Measurements from ENCODE around the gene PLPP3. TPM values are rescaled to one million over a fixed set of nuclear protein-coding genes. Genes with fewer than 3 reads are reported as not detected.

Gene PLPP3
- total and polyA plus RNA-seq, 2 of the 8 experiments (the other 6 are each of a cell fraction or from before 2014, with no cell fraction given) = 33.2 to 42.0 TPM

- CTCF ChIA-PET (ENCODE audit: partially characterized antibody) = interaction anchor here (1.0 kb wide), 1 partner anchor 98 kb away, joined by 3 read pairs; no protein-coding TSS in a partner anchor
- FAIRE-seq = no peak
- Histone ChIP-seq H3K27me3 (replicated peaks in 1 of 4; ENCODE audit: control insufficient read depth in 3 of 4, extremely low read depth in 1 of 4, insufficient read depth in 3 of 4, low read length in 3 of 4) (no peaks in the 10 kb centered on the region), H2AK5ac (ENCODE audit: low read depth, low read length) (no peak overlapping the region), H3K79me1 (ENCODE audit: low read depth, low read length) (peaks cover 10% of the 10 kb centered on the region), H3K14ac (ENCODE audit: insufficient read length) (no peak overlapping the region), H4K5ac (ENCODE audit: insufficient read length, low read depth, low read length) (no peak overlapping the region), H2AFZ (ENCODE audit: low read length) (no peak overlapping the region), H3K79me2 (ENCODE audit: control insufficient read depth in 1 of 2, insufficient read depth in 2 of 2, low read length in 2 of 2) (peaks cover 0 to 45% of the 10 kb centered on the region in 2 experiments; a peak in 3 of 4 replicates), H4K20me1 (replicated peaks in 1 of 2; ENCODE audit: control insufficient read depth in 1 of 2, insufficient read depth in 2 of 2, low read length in 2 of 2) (peaks cover 0 to 1% of the 10 kb centered on the region in 2 experiments), H3K4me1 (replicated peaks in 1 of 4; ENCODE audit: control insufficient read depth in 3 of 4, insufficient read depth in 4 of 4, low read length in 3 of 4) (no peaks in the 10 kb centered on the region; a peak in 1 of 7 replicates), H3K23ac (ENCODE audit: insufficient read length) (no peak overlapping the region), H3K9ac (replicated peaks in 1 of 4; ENCODE audit: extremely low read depth in 1 of 4, low read depth in 3 of 4, low read length in 3 of 4) (no peak overlapping the region), H2BK5ac (ENCODE audit: low read depth, low read length) (no peak overlapping the region), H2BK12ac (ENCODE audit: low read depth, low read length) (no peak overlapping the region), H3K18ac (ENCODE audit: extremely low read depth, low read length) (no peak overlapping the region), H3K9me3 (ENCODE audit: insufficient read depth in 2 of 2, low read depth in 1 of 2, low read length in 1 of 2) (no peaks in the 10 kb centered on the region), H4K8ac (ENCODE audit: extremely low read depth, insufficient read depth, low read length) (no peak overlapping the region), H2BK120ac (replicated peaks; ENCODE audit: low read depth, low read length) (no peak overlapping the region), H4K91ac (replicated peaks; ENCODE audit: insufficient read length, low read length) (no peak overlapping the region), H3K36me3 (ENCODE audit: control insufficient read depth in 2 of 4, insufficient read depth in 4 of 4, low read length in 3 of 4) (peaks cover 8 to 85% (median 26%) of the 10 kb centered on the region in 4 experiments; a peak in 6 of 8 replicates), H2BK20ac (ENCODE audit: low read length) (no peak overlapping the region; the same call in 1 of the 2 replicates), H3K4me2 (ENCODE audit: insufficient read depth in 1 of 2, low read depth in 2 of 2, low read length in 2 of 2) (no peak overlapping the region), H3K4ac (replicated peaks; ENCODE audit: insufficient read length, low read depth, low read length) (no peak overlapping the region), H3K4me3 (ENCODE audit: extremely low read depth in 1 of 4, insufficient read depth in 2 of 4, low read depth in 3 of 4, low read length in 4 of 4) (no peak overlapping the region), H2BK15ac (ENCODE audit: low read length) (no peak overlapping the region), H3K56ac (replicated peaks; ENCODE audit: insufficient read length, low read depth, low read length) (no peak overlapping the region), H3K27ac (ENCODE audit: low read depth, low read length) (no peak overlapping the region), H3K23me2 (ENCODE audit: low read depth, low read length) (no peaks in the 10 kb centered on the region)
- 96% methylated on average over 1 of the region's 1 CpG; no CpG with 5 or more reads in 1 of the 2 experiments for WGBS, 2 experiments (ENCODE audit: extremely low coverage in 1 of 2, insufficient coverage in 1 of 2, insufficient read length in 1 of 2, insufficient replicate concordance in 2 of 2, low coverage in 1 of 2, low lambda C conversion rate in 2 of 2, missing lambda C conversion rate in 1 of 2)
- POLR2A ChIA-PET (ENCODE audit: partially characterized antibody) = interaction anchor here (1.6 kb wide), 1 partner anchor 76 kb away, joined by 5 read pairs; no protein-coding TSS in a partner anchor
- DNase-seq (ENCODE audit: low read depth in 1 of 2, low spot score in 2 of 2) = no peak
- TF ChIP-seq TAF1 (IDR thresholded peaks at IDR 0.05; ENCODE audit: low read depth, low read length) (no peak), POLR2A (IDR thresholded peaks at IDR 0.05; ENCODE audit: control extremely low read depth in 1 of 2, low read depth in 2 of 2, low read length in 2 of 2) (no peak), KDM4A (IDR thresholded peaks at IDR 0.05; ENCODE audit: low read depth, low read length, severe bottlenecking) (no peak), EP300 (IDR thresholded peaks at IDR 0.05; ENCODE audit: borderline replicate concordance in 1 of 2, low read depth in 2 of 2, low read length in 2 of 2) (no peak), TCF12 (IDR thresholded peaks at IDR 0.05; ENCODE audit: low read depth, low read length) (no peak), ATF3 (IDR thresholded peaks at IDR 0.05; ENCODE audit: insufficient read depth, low read depth, low read length) (no peak), EZH2 (IDR thresholded peaks at IDR 0.05; ENCODE audit: low read depth, low read length, severe bottlenecking) (no peak), SIX5 (IDR thresholded peaks at IDR 0.05; ENCODE audit: low read depth, low read length) (no peak), TAF7 (optimal IDR thresholded peaks at IDR 0.05; ENCODE audit: borderline replicate concordance, low read depth, low read length) (no peak), POLR2AphosphoS5 (IDR thresholded peaks at IDR 0.05; ENCODE audit: low read depth, low read length) (no peak), EGR1 (IDR thresholded peaks at IDR 0.05; ENCODE audit: borderline replicate concordance, low read depth, low read length) (no peak), CBX8 (IDR thresholded peaks at IDR 0.05; ENCODE audit: borderline replicate concordance, low read depth, low read length) (no peak), SP2 (IDR thresholded peaks at IDR 0.05; ENCODE audit: low read length) (no peak), HDAC2 (IDR thresholded peaks at IDR 0.05; ENCODE audit: borderline replicate concordance in 1 of 2, low read depth in 2 of 2, low read length in 2 of 2) (no peak)
These were observed 77.9 kb downstream of the PLPP3 start for GRCh38 chr1:56501426-56501825.

Measured in H1 (cell line).